Middle frontal gyrus (tissue), 1 donor: ENCODE data around the gene MAP3K13.
A peak's percentile ranks its signal among the peaks of the same experiment; 100 is the strongest.
"Not testable (repeated sequence)": the region's sequence is repeated elsewhere in the genome, so short reads cannot be mapped to it uniquely, and the experiment has no call there.

Source experiments
- DNase-seq: peaks from one replicate; pipeline ENCODE4 v3.0.0-alpha.2; 2015; ENCODE audit warnings: low spot score; ENCODE audit errors: extremely low spot score

MAP3K13 gene

GRCh38 chr3:185444329-185444728 is 81.4 kb downstream of the MAP3K13 start:
- no peak for DNase-seq

GRCh38 chr3:185448107-185448506 is 85.2 kb downstream of the MAP3K13 start:
- DNase-seq = no peak

- not testable (repeated sequence) for DNase-seq
Observed at GRCh38 chr3:185451432-185451831, 88.5 kb downstream of the MAP3K13 start.

- no peak for DNase-seq
Observed at GRCh38 chr3:185457376-185457775, 94.4 kb downstream of the MAP3K13 start.

GRCh38 chr3:185460309-185460708 is 97.4 kb downstream of the MAP3K13 start:
- no peak for DNase-seq

- no peak for DNase-seq
Observed at GRCh38 chr3:185460719-185461350, 97.9 kb downstream of the MAP3K13 start.

GRCh38 chr3:185465471-185465870 is 102.5 kb downstream of the MAP3K13 start:
- DNase-seq = no peak

GRCh38 chr3:185466123-185466522 is 103.2 kb downstream of the MAP3K13 start:
- DNase-seq = not testable (repeated sequence)

- DNase-seq = no peak
Observed at GRCh38 chr3:185469542-185469941, 106.6 kb downstream of the MAP3K13 start.

- no peak for DNase-seq
Observed at GRCh38 chr3:185470323-185470722, 107.4 kb downstream of the MAP3K13 start.

GRCh38 chr3:185473290-185473815 is 110.4 kb downstream of the MAP3K13 start:
- peak; percentile 6 for DNase-seq

- DNase-seq = not testable (repeated sequence)
Observed at GRCh38 chr3:185474922-185475321, 112.0 kb downstream of the MAP3K13 start.

GRCh38 chr3:185477316-185477715 is 114.4 kb downstream of the MAP3K13 start:
- DNase-seq = no peak

- DNase-seq = no peak
Observed at GRCh38 chr3:185479373-185479945, 116.5 kb downstream of the MAP3K13 start.

- no peak for DNase-seq
Observed at GRCh38 chr3:185484296-185484695, 121.4 kb downstream of the MAP3K13 start.

GRCh38 chr3:185486394-185486793 is 123.5 kb downstream of the MAP3K13 start:
- no peak for DNase-seq

- DNase-seq = no peak
Observed at GRCh38 chr3:185488465-185488864, 125.5 kb downstream of the MAP3K13 start.

- no peak for DNase-seq
Observed at GRCh38 chr3:185489462-185489861, 126.5 kb downstream of the MAP3K13 start.

GRCh38 chr3:185490241-185490640 is 127.3 kb downstream of the MAP3K13 start:
- DNase-seq = no peak

- DNase-seq = peak; percentile 73
Observed at GRCh38 chr3:185498503-185499396, 135.8 kb downstream of the MAP3K13 start, which contains the start of gene TMEM41A. TSS of gene TMEM41A (minus strand) at chr3:185499035. CDS start at chr3:185498961, 74 bp downstream.

- DNase-seq = no peak
Observed at GRCh38 chr3:185502987-185503386, 140.1 kb downstream of the MAP3K13 start.

- no peak for DNase-seq
Observed at GRCh38 chr3:185503521-185503920, 140.6 kb downstream of the MAP3K13 start.
